Lower lobe of right lung (tissue), 2 donors: ENCODE data around the gene EPSTI1. TPM values are rescaled to one million over a fixed set of nuclear protein-coding genes. Genes with fewer than 3 reads are reported as not detected.

Experiments
- ATAC-seq, 2 donors: fragments of 200-7000 bp; cut with Tn5 transposase; one replicate each; pipeline ENCODE4 v1.9.1; 2020 to 2022; ENCODE audit warnings: mild to moderate bottlenecking in 2 of 2, moderate library complexity in 2 of 2
- DNase-seq: peaks from one replicate; pipeline ENCODE4 v3.0.0-alpha.2; 2020
- H3K27ac ChIP-seq: fragments of 200-600 bp; one replicate; pipeline ENCODE4 v1.8.0; 2022
- H3K27me3 ChIP-seq: fragments of 200-600 bp; one replicate; pipeline ENCODE4 v1.8.0; 2022; ENCODE audit warnings: low read depth
- H3K36me3 ChIP-seq: fragments of 200-600 bp; one replicate; pipeline ENCODE4 v1.8.0; 2022; ENCODE audit warnings: mild to moderate bottlenecking
- H3K4me1 ChIP-seq: fragments of 200-600 bp; one replicate; pipeline ENCODE4 v1.8.0; 2022
- H3K4me3 ChIP-seq: fragments of 200-600 bp; one replicate; pipeline ENCODE4 v1.8.0; 2022; ENCODE audit warnings: mild to moderate bottlenecking
- H3K9me3 ChIP-seq: fragments of 200-600 bp; one replicate; pipeline ENCODE4 v1.8.0; 2022
- CTCF ChIP-seq: fragments of 200-600 bp; IDR thresholded peaks from one replicate; pipeline ENCODE4 v1.8.0; 2022; ENCODE audit warnings: antibody characterized with exemption, mild to moderate bottlenecking
- intact Hi-C: fragments of 100-400 bp; cut with DNase I; formaldehyde crosslinking; loops from one replicate; pipeline ENCODE4 v1.11.0; 2022
- total RNA-seq: library from RNA; stranded (reverse); fragmentation: NEBNext Ultra II Directional; extraction: Animal tissue kit (Norgen Biotek cat#: 25700); gene quantifications from one replicate; pipeline ENCODE4 v1.2.1, GENCODE V29; 2021
- donor health status: DM: no; HTN: yes; CAD: no; lungs with severe emphysema.

Gene EPSTI1
- total RNA-seq, 1 donor from 2014 or later: 38.6 TPM

- Histone ChIP-seq H3K4me3 (no peak overlapping the region), H3K27me3 (no peaks in the 10 kb centered on the region), H3K4me1 (no peaks in the 10 kb centered on the region), H3K36me3 (peaks cover 60% of the 10 kb centered on the region), H3K9me3 (no peaks in the 10 kb centered on the region), H3K27ac (no peak overlapping the region)
- ATAC-seq (no peak), DNase-seq (no peak)
- no peak for TF ChIP-seq CTCF
- intact Hi-C loops: no loop called here
Measured at GRCh38 chr13:42959615-42960014, 32.4 kb downstream of the EPSTI1 start.

- Histone ChIP-seq H3K4me1 (no peaks in the 10 kb centered on the region), H3K9me3 (no peaks in the 10 kb centered on the region), H3K27me3 (no peaks in the 10 kb centered on the region), H3K4me3 (no peak overlapping the region), H3K27ac (no peak overlapping the region), H3K36me3 (peaks cover 61% of the 10 kb centered on the region)
- ATAC-seq (no peak), DNase-seq (no peak)
- no peak for TF ChIP-seq CTCF
- intact Hi-C loops: no loop called here
Measured at GRCh38 chr13:42957881-42958280, 34.2 kb downstream of the EPSTI1 start.

GRCh38 chr13:42950181-42950580, 41.9 kb downstream of the EPSTI1 start:
- H3K27ac ChIP-seq: no peak overlapping the region
- H3K4me3 ChIP-seq: no peak overlapping the region
- intact Hi-C loops: no loop called here
- TF ChIP-seq CTCF: no peak
- no peaks in the 10 kb centered on the region for H3K4me1 ChIP-seq
- H3K9me3 ChIP-seq: no peaks in the 10 kb centered on the region
- no peak for DNase-seq
- H3K36me3 ChIP-seq: peaks cover 52% of the 10 kb centered on the region
- ATAC-seq: no peak
- no peaks in the 10 kb centered on the region for H3K27me3 ChIP-seq

- ATAC-seq (peak; percentile 12 to 34), DNase-seq (no peak)
- TF ChIP-seq CTCF: no peak
- Histone ChIP-seq H3K27ac (no peak overlapping the region), H3K27me3 (no peaks in the 10 kb centered on the region), H3K36me3 (peaks cover 40% of the 10 kb centered on the region), H3K4me3 (no peak overlapping the region), H3K9me3 (no peaks in the 10 kb centered on the region), H3K4me1 (no peaks in the 10 kb centered on the region)
- intact Hi-C loops: no loop called here
Measured at GRCh38 chr13:42947925-42948324, 44.1 kb downstream of the EPSTI1 start.

GRCh38 chr13:42946927-42947326, 45.1 kb downstream of the EPSTI1 start:
- Histone ChIP-seq H3K4me1 (no peaks in the 10 kb centered on the region), H3K27ac (no peak overlapping the region), H3K36me3 (peaks cover 30% of the 10 kb centered on the region), H3K9me3 (no peaks in the 10 kb centered on the region), H3K4me3 (no peak overlapping the region), H3K27me3 (no peaks in the 10 kb centered on the region)
- TF ChIP-seq CTCF: no peak
- no peak for ATAC-seq
- DNase-seq: no peak
- intact Hi-C loops: no loop called here
